B cell (primary cell): ENCODE measurements around the gene IKZF1. TPM values are rescaled to one million over a fixed set of nuclear protein-coding genes. Genes with fewer than 3 reads are reported as not detected.

Experiments
- polyA plus RNA-seq: library from polyadenylated mRNA; depleted of rRNA; stranded (reverse); fragments of >200 nt; gene quantifications from 2 replicates; pipeline ENCODE4 v1.2.3, GENCODE V29; 2012
- small RNA-seq: library from RNA; depleted of rRNA; stranded (forward); fragments of <200 nt; gene quantifications from one replicate; pipeline ENCODE3, GENCODE V24; 2012; ENCODE audit warnings: low replicate concordance, low read depth; ENCODE audit not compliant: insufficient read length
- total RNA-seq, 2 donors: library from RNA; stranded (reverse); fragments of 120-200 nt in 1 of 2; gene quantifications; 1 replicate in 1 of 2; 2 replicates in 1 of 2; pipeline versions ENCODE4 v1.2.3 to v1.2.4, GENCODE V29; 2013 to 2022

The IKZF1 gene
- total and polyA plus RNA-seq, 2 donors (not counting 1 experiment from before 2014, with no cell fraction given), result 199 to 254 TPM

Small RNAs within 50 kb of the gene (small RNA-seq; reads per million reads assigned to genes)
- gene RNU6-1091P, result not detected

Other genes starting within 250 kb of the IKZF1 start
- gene ZPBP, start 211.5 kb upstream of the IKZF1 start, total RNA-seq, result not detected in 2 replicates
- 0.55 TPM in 1 of 2 replicates, not detected in the other for gene ZPBP, start 211.5 kb upstream of the IKZF1 start, polyA plus RNA-seq
- gene FIGNL1, start 145.6 kb downstream of the IKZF1 start, total RNA-seq, result 23.3 and 24.5 TPM in 2 replicates
- 3.6 and 8.5 TPM in 2 replicates for gene FIGNL1, start 145.6 kb downstream of the IKZF1 start, polyA plus RNA-seq